ENCODE results near the gene PRCD.
"Not testable (repeated sequence)": the region's sequence is repeated elsewhere in the genome, so short reads cannot be mapped to it uniquely, and the experiment has no call there.

PRCD gene

GRCh38 chr17:76501827-76502307 lies 38.0 kb upstream of the PRCD start:
- TF ChIP-seq, protein P1, sequence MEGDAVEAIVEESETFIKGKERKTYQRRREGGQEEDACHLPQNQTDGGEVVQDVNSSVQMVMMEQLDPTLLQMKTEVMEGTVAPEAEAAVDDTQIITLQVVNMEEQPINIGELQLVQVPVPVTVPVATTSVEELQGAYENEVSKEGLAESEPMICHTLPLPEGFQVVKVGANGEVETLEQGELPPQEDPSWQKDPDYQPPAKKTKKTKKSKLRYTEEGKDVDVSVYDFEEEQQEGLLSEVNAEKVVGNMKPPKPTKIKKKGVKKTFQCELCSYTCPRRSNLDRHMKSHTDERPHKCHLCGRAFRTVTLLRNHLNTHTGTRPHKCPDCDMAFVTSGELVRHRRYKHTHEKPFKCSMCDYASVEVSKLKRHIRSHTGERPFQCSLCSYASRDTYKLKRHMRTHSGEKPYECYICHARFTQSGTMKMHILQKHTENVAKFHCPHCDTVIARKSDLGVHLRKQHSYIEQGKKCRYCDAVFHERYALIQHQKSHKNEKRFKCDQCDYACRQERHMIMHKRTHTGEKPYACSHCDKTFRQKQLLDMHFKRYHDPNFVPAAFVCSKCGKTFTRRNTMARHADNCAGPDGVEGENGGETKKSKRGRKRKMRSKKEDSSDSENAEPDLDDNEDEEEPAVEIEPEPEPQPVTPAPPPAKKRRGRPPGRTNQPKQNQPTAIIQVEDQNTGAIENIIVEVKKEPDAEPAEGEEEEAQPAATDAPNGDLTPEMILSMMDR (IDR thresholded peaks at IDR 0.05) = no peak
- Histone ChIP-seq H3K36me3 (no peaks in the 10 kb centered on the region), H3K27me3 (no peaks in the 10 kb centered on the region), H3K27ac (peak overlapping the region; percentile 90), H3K9me3 (no peaks in the 10 kb centered on the region), H3K4me1 (ENCODE audit: control insufficient read depth in 1 of 2, insufficient read depth in 1 of 2, low read depth in 1 of 2, low read length in 1 of 2) (peaks cover 49 to 65% of the 10 kb centered on the region in 2 experiments), H3K4me3 (ENCODE audit: low read depth in 1 of 2, low read length in 1 of 2) (peak overlapping the region; percentile 86 to 91)

GRCh38 chr17:76502341-76503211 lies 37.3 kb upstream of the PRCD start:
- Histone ChIP-seq H3K4me3 (ENCODE audit: low read depth in 1 of 2, low read length in 1 of 2) (peak overlapping the region in 1 of 2 experiments; percentile 86), H3K27me3 (no peaks in the 10 kb centered on the region), H3K9me3 (no peaks in the 10 kb centered on the region), H3K4me1 (ENCODE audit: control insufficient read depth in 1 of 2, insufficient read depth in 1 of 2, low read depth in 1 of 2, low read length in 1 of 2) (peaks cover 49 to 65% of the 10 kb centered on the region in 2 experiments), H3K36me3 (no peaks in the 10 kb centered on the region), H3K27ac (peak overlapping the region; percentile 90)
- TF ChIP-seq, protein P1 (IDR thresholded peaks at IDR 0.05) = no peak

- H3K27ac ChIP-seq = no peak overlapping the region
- H3K27me3 ChIP-seq = no peaks in the 10 kb centered on the region
- TF ChIP-seq, protein P1 (IDR thresholded peaks at IDR 0.05) = no peak
- H3K36me3 ChIP-seq = no peaks in the 10 kb centered on the region
- H3K9me3 ChIP-seq = no peaks in the 10 kb centered on the region
- peaks cover 40 to 57% of the 10 kb centered on the region in 2 experiments for H3K4me1 ChIP-seq (ENCODE audit: control insufficient read depth in 1 of 2, insufficient read depth in 1 of 2, low read depth in 1 of 2, low read length in 1 of 2)
- no peak overlapping the region for H3K4me3 ChIP-seq (ENCODE audit: low read depth in 1 of 2, low read length in 1 of 2)
Observed at GRCh38 chr17:76504117-76504516, 35.7 kb upstream of the PRCD start.

GRCh38 chr17:76506408-76507345 lies 33.2 kb upstream of the PRCD start:
- Histone ChIP-seq H3K27me3 (no peaks in the 10 kb centered on the region), H3K9me3 (no peaks in the 10 kb centered on the region), H3K4me3 (ENCODE audit: low read depth in 1 of 2, low read length in 1 of 2) (no peak overlapping the region), H3K36me3 (no peaks in the 10 kb centered on the region), H3K27ac (no peak overlapping the region), H3K4me1 (ENCODE audit: control insufficient read depth in 1 of 2, insufficient read depth in 1 of 2, low read depth in 1 of 2, low read length in 1 of 2) (peaks cover 29 to 40% of the 10 kb centered on the region in 2 experiments)
- TF ChIP-seq, protein P1 (IDR thresholded peaks at IDR 0.05) = peak; percentile 97

GRCh38 chr17:76508472-76509063 lies 31.3 kb upstream of the PRCD start:
- H3K9me3 ChIP-seq; H3K27me3 ChIP-seq; H3K4me3 ChIP-seq (ENCODE audit: low read depth in 1 of 2, low read length in 1 of 2); H3K27ac ChIP-seq; H3K36me3 ChIP-seq: not testable (repeated sequence)
- peaks cover 24 to 31% of the 10 kb centered on the region in 2 experiments for H3K4me1 ChIP-seq (ENCODE audit: control insufficient read depth in 1 of 2, insufficient read depth in 1 of 2, low read depth in 1 of 2, low read length in 1 of 2)

All from neutrophil (primary cell).